WTC11 (cell line): ENCODE results near the gene MMAB. TPM values are rescaled to one million over a fixed set of nuclear protein-coding genes. Genes with fewer than 3 reads are reported as not detected.

Experiments used
- ATAC-seq: fragments of 200-7000 bp; cut with Tn5 transposase; 2 replicates; pipeline ENCODE4 v1.10.0; 2021; ENCODE audit warnings: mild to moderate bottlenecking, moderate library complexity
- CTCF ChIA-PET: fragments of 300-600 bp; sonication (Branson Sonifier 250); formaldehyde crosslinking; loops from one replicate; lab custom pipeline; 2021; ENCODE audit warnings: antibody characterized with exemption; lab: Charles Lee
- POLR2A ChIA-PET: fragments of 350-600 bp; sonication (Branson Sonifier 250); formaldehyde crosslinking; loops from one replicate; lab custom pipeline; 2021; ENCODE audit warnings: antibody characterized with exemption; lab: Charles Lee
- DNase-seq: peaks from one replicate; pipeline ENCODE4 v3.0.0; 2021; ENCODE audit warnings: low spot score
- H3K27ac Mint-ChIP-seq: 2 replicates; pipeline ENCODE4 v1.8.0; 2021; ENCODE audit warnings: mixed read lengths
- H3K27me3 Mint-ChIP-seq: 2 replicates; pipeline ENCODE4 v1.8.0; 2021; ENCODE audit warnings: low read depth, mild to moderate bottlenecking, moderate library complexity, mixed read lengths
- H3K36me3 Mint-ChIP-seq: 2 replicates; pipeline ENCODE4 v1.8.0; 2021; ENCODE audit warnings: mixed read lengths
- H3K4me1 Mint-ChIP-seq: 2 replicates; pipeline ENCODE4 v1.8.0; 2022; ENCODE audit warnings: mixed read lengths
- H3K4me3 Mint-ChIP-seq: 2 replicates; pipeline ENCODE4 v1.8.0; 2021; ENCODE audit warnings: mild to moderate bottlenecking, moderate library complexity, mixed read lengths
- H3K9me3 Mint-ChIP-seq: 2 replicates; pipeline ENCODE4 v1.8.0; 2021; ENCODE audit warnings: mixed read lengths
- AFF4 ChIP-seq: sonication (generic); formaldehyde crosslinking; IDR thresholded peaks from 2 replicates; pipeline ENCODE4 v1.8.1; 2023; ENCODE audit warnings: mild to moderate bottlenecking, missing genetic modification reagents, borderline replicate concordance
- ATF2 ChIP-seq: sonication (generic); formaldehyde crosslinking; IDR thresholded peaks from 2 replicates; pipeline ENCODE4 v1.8.1; 2022; ENCODE audit warnings: low read depth, missing genetic modification reagents, borderline replicate concordance
- CBFB ChIP-seq: sonication (generic); formaldehyde crosslinking; IDR thresholded peaks from 2 replicates; pipeline ENCODE4 v1.8.1; 2022; ENCODE audit warnings: mild to moderate bottlenecking, low read depth, missing genetic modification reagents
- CREB1 ChIP-seq: sonication (generic); formaldehyde crosslinking; IDR thresholded peaks from 2 replicates; pipeline ENCODE4 v1.8.0; 2023; ENCODE audit warnings: mild to moderate bottlenecking, missing genetic modification reagents
- E2F1 ChIP-seq: sonication (generic); formaldehyde crosslinking; IDR thresholded peaks from 2 replicates; pipeline ENCODE4 v1.8.0; 2022; ENCODE audit warnings: mild to moderate bottlenecking, missing genetic modification reagents
- E2F5 ChIP-seq: sonication (generic); formaldehyde crosslinking; IDR thresholded peaks from 2 replicates; pipeline ENCODE4 v1.8.1; 2022; ENCODE audit warnings: mild to moderate bottlenecking, moderate library complexity, missing genetic modification reagents
- EMX1 ChIP-seq: fragments of 250-450 bp; sonication (Bioruptor Pico); IDR thresholded peaks from 2 replicates; pipeline ENCODE4 v1.8.0; 2021; ENCODE audit warnings: mild to moderate bottlenecking
- FOXJ3 ChIP-seq: sonication (generic); formaldehyde crosslinking; IDR thresholded peaks from 2 replicates; pipeline ENCODE4 v1.9.0; 2021; ENCODE audit warnings: missing genetic modification reagents, mild to moderate bottlenecking, borderline replicate concordance
- IRF2 ChIP-seq: sonication (generic); formaldehyde crosslinking; IDR thresholded peaks from 2 replicates; pipeline ENCODE4 v1.8.0; 2022; ENCODE audit warnings: low read depth, missing genetic modification reagents, borderline replicate concordance
- NR2C2 ChIP-seq: sonication (generic); formaldehyde crosslinking; IDR thresholded peaks from 2 replicates; pipeline ENCODE4 v1.8.0; 2022; ENCODE audit warnings: mild to moderate bottlenecking, missing genetic modification reagents
- SMAD4 ChIP-seq: sonication (generic); formaldehyde crosslinking; IDR thresholded peaks from 2 replicates; pipeline ENCODE4 v1.8.0; 2022; ENCODE audit warnings: mild to moderate bottlenecking, missing genetic modification reagents
- STAT6 ChIP-seq: sonication (generic); formaldehyde crosslinking; conservative IDR thresholded peaks from 2 replicates; pipeline ENCODE4 v1.8.1; 2023; ENCODE audit warnings: mild to moderate bottlenecking, low read depth, missing genetic modification reagents, moderate library complexity
- TP53 ChIP-seq: sonication (generic); formaldehyde crosslinking; IDR thresholded peaks from 2 replicates; pipeline ENCODE4 v1.8.1; 2023; ENCODE audit warnings: mild to moderate bottlenecking, missing genetic modification reagents
- ZBTB43 ChIP-seq: sonication (generic); formaldehyde crosslinking; IDR thresholded peaks from 2 replicates; pipeline ENCODE4 v1.8.1; 2023; ENCODE audit warnings: mild to moderate bottlenecking, missing genetic modification reagents
- ZNF263 ChIP-seq: sonication (generic); formaldehyde crosslinking; IDR thresholded peaks from 2 replicates; pipeline ENCODE4 v1.8.1; 2022; ENCODE audit warnings: low read depth, mild to moderate bottlenecking, moderate library complexity, missing genetic modification reagents
- ZNF281 ChIP-seq: sonication (generic); formaldehyde crosslinking; IDR thresholded peaks from 2 replicates; pipeline ENCODE4 v1.8.0; 2023; ENCODE audit warnings: mild to moderate bottlenecking, missing genetic modification reagents
- ZNF416 ChIP-seq: fragments of 250-450 bp; sonication (Bioruptor Pico); IDR thresholded peaks from 2 replicates; pipeline ENCODE4 v1.9.0; 2021; ENCODE audit warnings: mild to moderate bottlenecking, inconsistent platforms
- total RNA-seq: library from RNA; stranded (reverse); gene quantifications from 3 replicates; pipeline ENCODE4 v1.2.3, GENCODE V29; 2021

Gene MMAB
- total RNA-seq, 1 experiment from 2014 or later, result 22.0 TPM

- no peak overlapping the region for H3K27ac Mint-ChIP-seq
- CTCF ChIA-PET, result interaction anchor here (0.6 to 1.5 kb wide), 5 partner anchors 24 to 223 kb away, joined by 3 to 6 read pairs (median 4); no protein-coding TSS in a partner anchor
- no peaks in the 10 kb centered on the region; the same call in 1 of the 2 replicates for H3K27me3 Mint-ChIP-seq
- peaks cover 7% of the 10 kb centered on the region for H3K4me1 Mint-ChIP-seq
- no peaks in the 10 kb centered on the region for H3K36me3 Mint-ChIP-seq
- ATAC-seq (peak; percentile 68), DNase-seq (no peak)
- POLR2A ChIA-PET, result no interaction called here
- no peaks in the 10 kb centered on the region for H3K9me3 Mint-ChIP-seq
- no peak for TF ChIP-seq CREB1 (CRISPR knock-in tag)
- no peak for TF ChIP-seq ZNF281 (CRISPR knock-in tag)
- no peak for TF ChIP-seq FOXJ3 (CRISPR knock-in tag)
- TF ChIP-seq ZNF263 (CRISPR knock-in tag), result no peak
- no peak for TF ChIP-seq EMX1 (CRISPR knock-in tag)
- no peak for TF ChIP-seq STAT6
- no peak for TF ChIP-seq TP53
- H3K4me3 Mint-ChIP-seq, result no peak overlapping the region
These were observed 48.6 kb upstream of the MMAB start for GRCh38 chr12:109621901-109622364.

GRCh38 chr12:109621211-109621694 is 47.9 kb upstream of the MMAB start:
- no peak for DNase-seq
- H3K27ac Mint-ChIP-seq, result no peak overlapping the region
- TF ChIP-seq E2F5 (CRISPR knock-in tag) (no peak), CREB1 (CRISPR knock-in tag) (no peak), SMAD4 (CRISPR knock-in tag) (no peak), ATF2 (no peak), ZNF416 (CRISPR knock-in tag) (no peak), CBFB (CRISPR knock-in tag) (no peak), ZBTB43 (no peak), IRF2 (CRISPR knock-in tag) (no peak), E2F1 (CRISPR knock-in tag) (no peak), AFF4 (no peak), NR2C2 (CRISPR knock-in tag) (no peak)
- TF ChIP-seq, all 79 proteins: peak for 0
- Mint-ChIP-seq H3K27me3 (no peaks in the 10 kb centered on the region; the same call in 1 of the 2 replicates), H3K9me3 (no peaks in the 10 kb centered on the region), H3K36me3 (no peaks in the 10 kb centered on the region), H3K4me1 (peaks cover 7% of the 10 kb centered on the region), H3K4me3 (no peak overlapping the region)
- POLR2A ChIA-PET, result no interaction called here
- ATAC-seq, result no peak
- CTCF ChIA-PET, result interaction anchor here (1.2 to 1.3 kb wide), 2 partner anchors 24 to 193 kb away, joined by 4 to 6 read pairs; no protein-coding TSS in a partner anchor
